Dermis microvascular lymphatic vessel endothelial cell (primary cell): Measurements from ENCODE around the gene CYB5B. TPM values are rescaled to one million over a fixed set of nuclear protein-coding genes. Genes with fewer than 3 reads are reported as not detected.

ENCODE experiments used
- total RNA-seq: library from RNA; depleted of rRNA; stranded (reverse); fragments of >200 nt; gene quantifications from 2 replicates; pipeline ENCODE4 v1.2.1, GENCODE V29; 2014

Gene CYB5B
- total RNA-seq, 1 donor from 2014 or later: 92.6 TPM

Other genes starting within 250 kb of the CYB5B start
- 69.3 and 106 TPM in 2 replicates for gene SNTB2, start 237.5 kb upstream of the CYB5B start, total RNA-seq
- 27.3 and 31.1 TPM in 2 replicates for gene VPS4A, start 113.3 kb upstream of the CYB5B start, total RNA-seq
- 10.1 and 13.4 TPM in 2 replicates for gene PDF, start 94.0 kb upstream of the CYB5B start, total RNA-seq
- 17.7 and 29.5 TPM in 2 replicates for gene COG8, start 85.1 kb upstream of the CYB5B start, total RNA-seq
- gene NIP7, start 84.8 kb upstream of the CYB5B start, total RNA-seq: 22.7 and 23.0 TPM in 2 replicates
- not detected in 2 replicates for gene TMED6, start 72.8 kb upstream of the CYB5B start, total RNA-seq
- gene TERF2, start 38.6 kb upstream of the CYB5B start, total RNA-seq: 9.2 and 13.1 TPM in 2 replicates
- 22.1 and 42.5 TPM in 2 replicates for gene NFAT5, start 141.3 kb downstream of the CYB5B start, total RNA-seq